H9 (cell line): ENCODE measurements around the gene B4GAT1. TPM values are rescaled to one million over a fixed set of nuclear protein-coding genes. Genes with fewer than 3 reads are reported as not detected.

Experiments used
- DNase-seq: peaks from one replicate; pipeline ENCODE4 v3.0.0-alpha.2; 2017
- H2AFZ ChIP-seq: one replicate; pipeline ENCODE4 v1.6.1; 2013; ENCODE audit warnings: mild to moderate bottlenecking, low read length, control low read depth, moderate library complexity
- H2AK5ac ChIP-seq: 2 replicates; pipeline ENCODE4 v1.6.1; 2013; ENCODE audit warnings: low read length, control low read depth, mixed read lengths; ENCODE audit not compliant: insufficient read length
- H2BK120ac ChIP-seq: one replicate; pipeline ENCODE4 v1.6.1; 2013; ENCODE audit warnings: low read depth, mild to moderate bottlenecking, low read length, control low read depth, inconsistent platforms; ENCODE audit not compliant: poor library complexity, severe bottlenecking
- H2BK12ac ChIP-seq: 2 replicates; pipeline ENCODE4 v1.6.1; 2013; ENCODE audit warnings: low read length, control low read depth, mixed read lengths, low read depth; ENCODE audit not compliant: insufficient read length
- H2BK15ac ChIP-seq: 2 replicates; pipeline ENCODE4 v1.6.1; 2013; ENCODE audit warnings: low read depth, low read length, control low read depth
- H2BK20ac ChIP-seq: one replicate; pipeline ENCODE4 v1.6.1; 2013; ENCODE audit warnings: low read depth, mild to moderate bottlenecking, low read length, control low read depth, inconsistent platforms; ENCODE audit not compliant: poor library complexity, severe bottlenecking
- H2BK5ac ChIP-seq: 2 replicates; pipeline ENCODE4 v1.6.1; 2013; ENCODE audit warnings: low read length, control low read depth, mixed read lengths; ENCODE audit not compliant: insufficient read length
- H3K14ac ChIP-seq: 2 replicates; pipeline ENCODE4 v1.6.1; 2013; ENCODE audit warnings: low read length, control low read depth; ENCODE audit not compliant: insufficient read depth
- H3K18ac ChIP-seq: 2 replicates; pipeline ENCODE4 v1.6.1; 2013; ENCODE audit warnings: low read depth, mild to moderate bottlenecking, mixed read lengths, low read length, control low read depth; ENCODE audit not compliant: insufficient read length
- H3K23ac ChIP-seq: 2 replicates; pipeline ENCODE4 v1.6.1; 2013; ENCODE audit warnings: low read length, control low read depth, mixed read lengths, low read depth; ENCODE audit not compliant: insufficient read length
- H3K23me2 ChIP-seq: 2 replicates; pipeline ENCODE4 v1.6.1; 2013; ENCODE audit warnings: low read depth, mild to moderate bottlenecking, mixed read lengths, low read length, control low read depth; ENCODE audit not compliant: insufficient read length, poor library complexity, severe bottlenecking
- H3K27ac ChIP-seq: 2 replicates; pipeline ENCODE4 v1.5.1; 2013; ENCODE audit warnings: low read length, control low read depth, mixed read lengths, low read depth; ENCODE audit not compliant: insufficient read length
- H3K27me3 ChIP-seq: 2 replicates; pipeline ENCODE4 v1.6.1; 2013; ENCODE audit warnings: low read length, control low read depth, inconsistent platforms; ENCODE audit not compliant: insufficient read depth
- H3K4ac ChIP-seq: 2 replicates; pipeline ENCODE4 v1.6.1; 2013; ENCODE audit warnings: low read depth, mild to moderate bottlenecking, control low read depth, inconsistent platforms, low read length, moderate library complexity
- H3K4me1 ChIP-seq: 2 replicates; pipeline ENCODE4 v1.6.1; 2013; ENCODE audit warnings: low read length, control low read depth, inconsistent platforms; ENCODE audit not compliant: insufficient read depth
- H3K4me2 ChIP-seq: 2 replicates; pipeline ENCODE4 v1.6.1; 2013; ENCODE audit warnings: low read length, control low read depth, mixed read lengths; ENCODE audit not compliant: insufficient read length, insufficient read depth
- H3K56ac ChIP-seq: 2 replicates; pipeline ENCODE4 v1.6.1; 2013; ENCODE audit warnings: low read depth, mild to moderate bottlenecking, mixed read lengths, low read length, control low read depth; ENCODE audit not compliant: insufficient read length
- H3K79me1 ChIP-seq: 2 replicates; pipeline ENCODE4 v1.6.1; 2013; ENCODE audit warnings: low read depth, mild to moderate bottlenecking, moderate library complexity, low read length, control low read depth, inconsistent platforms; ENCODE audit not compliant: insufficient read depth, poor library complexity, severe bottlenecking
- H3K79me2 ChIP-seq: 2 replicates; pipeline ENCODE4 v1.6.1; 2013; ENCODE audit warnings: low read length, control low read depth, inconsistent platforms; ENCODE audit not compliant: insufficient read depth
- H3K9ac ChIP-seq: 2 replicates; pipeline ENCODE4 v1.6.1; 2013; ENCODE audit warnings: low read length, control low read depth, mixed read lengths; ENCODE audit not compliant: insufficient read length; ENCODE audit errors: extremely low read depth
- H3K9me3 ChIP-seq: one replicate; pipeline ENCODE4 v1.6.1; 2013; ENCODE audit warnings: low read depth, low read length, inconsistent platforms; ENCODE audit not compliant: control insufficient read depth
- H3T11ph ChIP-seq: one replicate; pipeline ENCODE4 v1.6.1; 2013; ENCODE audit warnings: mild to moderate bottlenecking, low read length, control low read depth, inconsistent platforms
- H4K20me1 ChIP-seq: one replicate; pipeline ENCODE4 v1.6.1; 2013; ENCODE audit not compliant: control insufficient read depth, insufficient read length, insufficient read depth
- H4K5ac ChIP-seq: 2 replicates; pipeline ENCODE4 v1.6.1; 2013; ENCODE audit warnings: low read depth, mild to moderate bottlenecking, mixed read lengths, low read length, control low read depth; ENCODE audit not compliant: insufficient read length
- H4K8ac ChIP-seq: replicated peaks from 2 replicates; pipeline ENCODE4 v1.6.1; 2013; ENCODE audit warnings: low read length, control low read depth, mixed read lengths, low read depth; ENCODE audit not compliant: insufficient read length
- H4K91ac ChIP-seq: 2 replicates; pipeline ENCODE4 v1.6.1; 2013; ENCODE audit warnings: low read depth, mild to moderate bottlenecking, moderate library complexity, mixed read lengths, low read length, control low read depth; ENCODE audit not compliant: insufficient read length
- H3K27ac Mint-ChIP-seq, 3 experiments: 2 replicates in 2 of 3; 3 replicates in 1 of 3; pipeline ENCODE4 v1.8.0; 2020 to 2021; ENCODE audit warnings: mixed read lengths in 3 of 3, mild to moderate bottlenecking in 1 of 3, moderate library complexity in 1 of 3
- H3K27me3 Mint-ChIP-seq: 2 replicates; pipeline ENCODE4 v1.8.0; 2021; ENCODE audit warnings: low read depth, mild to moderate bottlenecking, moderate library complexity, mixed read lengths
- H3K36me3 Mint-ChIP-seq, 3 experiments: 2 replicates in 2 of 3; 3 replicates in 1 of 3; pipeline ENCODE4 v1.8.0; 2020 to 2021; ENCODE audit warnings: low read depth in 3 of 3, mixed read lengths in 3 of 3; ENCODE audit not compliant: insufficient read depth in 1 of 3
- H3K4me1 Mint-ChIP-seq, 2 experiments: 2 replicates each; pipeline ENCODE4 v1.8.0; 2020; ENCODE audit warnings: mixed read lengths in 2 of 2
- H3K4me3 Mint-ChIP-seq, 2 experiments: 2 replicates in 1 of 2; 3 replicates in 1 of 2; pipeline ENCODE4 v1.8.0; 2020 to 2021; ENCODE audit warnings: mild to moderate bottlenecking in 2 of 2, mixed read lengths in 2 of 2, moderate library complexity in 1 of 2
- H3K9me3 Mint-ChIP-seq, 2 experiments: 2 replicates in 1 of 2; 3 replicates in 1 of 2; pipeline ENCODE4 v1.8.0; 2020; ENCODE audit warnings: mild to moderate bottlenecking in 2 of 2, mixed read lengths in 2 of 2, moderate library complexity in 1 of 2
- whole genome bisulfite sequencing: extraction: QIAGEN DNeasy Blood & Tissue Kit; methylation state at CpG from one replicate; pipeline ENCODE4 v1.1.7; 2013; ENCODE audit warnings: missing lambda C conversion rate, low lambda C conversion rate, mixed read lengths; ENCODE audit not compliant: insufficient read length; ENCODE audit errors: extremely low coverage; 5-methylcytosine and 5-hydroxymethylcytosine counted together
- total RNA-seq: library from RNA; stranded (reverse); gene quantifications from 2 replicates; pipeline ENCODE4 v1.2.1, GENCODE V29; 2021
- TF ChIP-seq, protein P1 (sequence below): fragments of 200-600 bp; sonication (generic); conservative IDR thresholded peaks from 3 replicates; pipeline ENCODE4 v1.8.0; 2021; ENCODE audit warnings: antibody characterized with exemption, mild to moderate bottlenecking

B4GAT1 gene
- total RNA-seq, 1 experiment from 2014 or later, result 24.3 TPM

- Mint-ChIP-seq H3K36me3 (peaks cover 6 to 17% (median 14%) of the 10 kb centered on the region in 3 experiments), H3K4me1 (peaks cover 11 to 26% of the 10 kb centered on the region in 2 experiments), H3K27ac (no peak overlapping the region), H3K4me3 (no peak overlapping the region; a peak in 1 of 5 replicates), H3K9me3 (peaks cover 14 to 16% of the 10 kb centered on the region in 2 experiments), H3K27me3 (peaks cover 23% of the 10 kb centered on the region)
- Histone ChIP-seq H3K27me3 (no peaks in the 10 kb centered on the region), H3T11ph (no peak overlapping the region), H3K79me2 (no peaks in the 10 kb centered on the region), H3K18ac (no peak overlapping the region), H3K14ac (no peak overlapping the region), H3K4me1 (0 out of 2 replicates have a peak, but pooled peaks cover 2% of the 10 kb centered on the region), H4K20me1 (no peaks in the 10 kb centered on the region), H4K8ac (no peak overlapping the region), H4K5ac (no peak overlapping the region), H3K4me2 (no peak overlapping the region), H3K27ac (no peak overlapping the region), H3K79me1 (no peaks in the 10 kb centered on the region), H2AFZ (no peak overlapping the region), H3K23ac (no peak overlapping the region), H2BK15ac (no peak overlapping the region), H2AK5ac (no peak overlapping the region), H3K9ac (no peak overlapping the region), H2BK120ac (no peak overlapping the region), H2BK20ac (no peak overlapping the region), H2BK12ac (no peak overlapping the region), H4K91ac (no peak overlapping the region), H3K23me2 (no peaks in the 10 kb centered on the region), H3K4ac (no peak overlapping the region), H3K56ac (no peak overlapping the region), H2BK5ac (no peak overlapping the region), H3K9me3 (no peaks in the 10 kb centered on the region)
- no CpG with 5 or more reads among the region's 1 CpG for WGBS
- TF ChIP-seq, protein P1, sequence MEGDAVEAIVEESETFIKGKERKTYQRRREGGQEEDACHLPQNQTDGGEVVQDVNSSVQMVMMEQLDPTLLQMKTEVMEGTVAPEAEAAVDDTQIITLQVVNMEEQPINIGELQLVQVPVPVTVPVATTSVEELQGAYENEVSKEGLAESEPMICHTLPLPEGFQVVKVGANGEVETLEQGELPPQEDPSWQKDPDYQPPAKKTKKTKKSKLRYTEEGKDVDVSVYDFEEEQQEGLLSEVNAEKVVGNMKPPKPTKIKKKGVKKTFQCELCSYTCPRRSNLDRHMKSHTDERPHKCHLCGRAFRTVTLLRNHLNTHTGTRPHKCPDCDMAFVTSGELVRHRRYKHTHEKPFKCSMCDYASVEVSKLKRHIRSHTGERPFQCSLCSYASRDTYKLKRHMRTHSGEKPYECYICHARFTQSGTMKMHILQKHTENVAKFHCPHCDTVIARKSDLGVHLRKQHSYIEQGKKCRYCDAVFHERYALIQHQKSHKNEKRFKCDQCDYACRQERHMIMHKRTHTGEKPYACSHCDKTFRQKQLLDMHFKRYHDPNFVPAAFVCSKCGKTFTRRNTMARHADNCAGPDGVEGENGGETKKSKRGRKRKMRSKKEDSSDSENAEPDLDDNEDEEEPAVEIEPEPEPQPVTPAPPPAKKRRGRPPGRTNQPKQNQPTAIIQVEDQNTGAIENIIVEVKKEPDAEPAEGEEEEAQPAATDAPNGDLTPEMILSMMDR, result no peak
- DNase-seq, result no peak
Measured at GRCh38 chr11:66323684-66324083, 23.7 kb downstream of the B4GAT1 start.
